Measurements from ENCODE around the gene SHROOM3.

- TF ChIP-seq EP300 (IDR thresholded peaks at IDR 0.05; ENCODE audit: borderline replicate concordance): no peak
- TF ChIP-seq FOXM1 (IDR thresholded peaks at IDR 0.05; ENCODE audit: borderline replicate concordance, low read depth): no peak
- TF ChIP-seq, protein P1, sequence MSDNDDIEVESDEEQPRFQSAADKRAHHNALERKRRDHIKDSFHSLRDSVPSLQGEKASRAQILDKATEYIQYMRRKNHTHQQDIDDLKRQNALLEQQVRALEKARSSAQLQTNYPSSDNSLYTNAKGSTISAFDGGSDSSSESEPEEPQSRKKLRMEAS (IDR thresholded peaks at IDR 0.05): no peak
- TF ChIP-seq RAD21 (IDR thresholded peaks at IDR 0.05; ENCODE audit: low read depth): no peak
- no peak for TF ChIP-seq CEBPB (IDR thresholded peaks at IDR 0.05)
- no peak for TF ChIP-seq TEAD4 (IDR thresholded peaks at IDR 0.05)
These were observed 324.0 kb downstream of the SHROOM3 start for GRCh38 chr4:76758996-76759395.

Data from Ishikawa (cell line).